ENCODE results near the gene GPR108.
"Not testable (repeated sequence)": the region's sequence is repeated elsewhere in the genome, so short reads cannot be mapped to it uniquely, and the experiment has no call there.

Gene GPR108

DNA sequence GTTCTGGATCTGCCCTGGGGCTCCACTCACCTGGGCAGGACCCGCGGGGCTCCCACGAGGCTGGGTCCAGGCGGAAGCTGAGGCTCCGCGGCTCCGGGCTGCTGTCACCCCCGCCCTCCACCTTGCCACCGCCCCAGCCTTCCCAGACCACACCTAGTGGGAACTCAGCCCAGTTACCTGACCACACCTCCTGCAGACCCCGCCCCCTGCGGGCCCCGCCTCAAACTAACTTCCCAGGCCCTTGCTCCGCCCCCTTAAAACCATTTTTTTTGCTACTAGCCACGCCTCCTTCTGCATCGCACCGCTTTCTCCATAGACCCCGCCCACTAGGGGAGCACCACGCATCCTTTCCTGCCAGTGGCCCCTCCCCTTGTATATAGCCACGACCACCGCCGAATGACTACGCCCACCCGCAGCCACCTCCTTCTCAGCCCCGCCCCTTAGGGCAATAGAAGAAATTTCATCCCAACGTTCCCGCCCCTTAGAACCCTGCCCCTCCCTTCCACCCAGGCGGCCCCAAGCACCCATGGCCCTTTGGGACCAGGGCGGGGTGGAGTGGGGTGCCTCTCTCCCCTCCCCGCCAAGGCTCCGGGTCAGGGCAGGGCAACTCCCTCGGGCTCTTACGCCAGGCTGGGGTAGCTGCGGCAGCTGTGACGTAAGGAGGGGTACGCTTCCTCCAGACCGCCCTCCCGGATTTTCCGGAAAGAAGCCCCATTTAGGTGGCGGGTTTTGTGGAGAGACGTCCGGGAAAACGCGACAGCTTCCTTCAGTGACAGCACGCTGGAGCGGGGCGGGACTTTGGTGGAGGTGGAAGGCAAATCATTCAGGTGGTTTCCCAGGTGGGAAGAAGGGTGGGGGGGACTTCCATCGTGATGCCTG, 30.2 kb upstream of the GPR108 start, which contains the start of gene SH2D3A:
Gene SH2D3A, minus strand, starts transcription at position 79 of the 879 bp plus-strand sequence. CDS start 3,687 bp downstream, outside the sequence.
- DNase-seq (ENCODE audit: low read depth) = peak; percentile 44
- TF ChIP-seq CTCF (conservative IDR thresholded peaks at IDR 0.05; ENCODE audit: low read depth, low read length) = no peak
- peak within 1 kb of the TSS; percentile 20 for H3K4me3 ChIP-seq (ENCODE audit: low read depth, low read length)

GRCh38 chr19:6767081-6767356, 29.6 kb upstream of the GPR108 start:
- no peak for DNase-seq (ENCODE audit: low read depth)
- H3K4me3 ChIP-seq (ENCODE audit: low read depth, low read length) = peak overlapping the region; percentile 20
- no peak for TF ChIP-seq CTCF (conservative IDR thresholded peaks at IDR 0.05; ENCODE audit: low read depth, low read length)

DNA sequence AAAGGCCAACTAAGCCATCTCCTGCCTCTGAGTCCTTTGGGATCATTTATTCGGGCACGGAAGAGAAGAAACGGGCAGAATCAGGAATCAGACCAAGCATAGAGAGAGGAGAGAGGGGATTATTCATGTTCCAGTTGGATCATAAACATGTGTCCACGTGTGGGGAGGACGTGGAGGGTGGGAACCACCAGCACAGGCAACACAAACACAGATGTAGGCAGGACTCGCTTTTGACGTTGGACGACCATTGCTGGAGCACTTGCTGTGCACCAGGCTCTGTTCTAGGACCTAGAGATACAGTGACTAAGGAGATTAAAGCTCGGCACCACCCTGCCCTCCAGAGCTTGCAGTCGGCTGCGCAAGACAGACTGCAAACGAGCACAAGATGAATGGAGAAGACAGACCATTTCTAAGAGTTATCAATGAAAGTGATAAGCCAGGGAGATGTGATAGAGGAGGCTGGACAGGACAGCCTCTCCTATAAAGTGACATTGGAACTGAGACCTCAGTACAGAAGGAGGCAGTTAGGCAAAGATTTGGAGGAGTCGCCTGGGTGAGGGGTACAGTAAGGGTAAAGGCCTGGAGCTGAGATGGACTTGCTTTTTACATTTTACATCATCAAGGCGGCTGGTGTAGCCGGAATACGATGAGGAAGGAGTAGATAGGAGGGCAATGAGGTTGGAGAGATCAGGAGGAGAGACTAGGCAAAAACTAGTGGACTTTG, 29.1 kb upstream of the GPR108 start:
- no peak for DNase-seq (ENCODE audit: low read depth)
- no peak for TF ChIP-seq CTCF (conservative IDR thresholded peaks at IDR 0.05; ENCODE audit: low read depth, low read length)
- no peak overlapping the region for H3K4me3 ChIP-seq (ENCODE audit: low read depth, low read length)

DNA sequence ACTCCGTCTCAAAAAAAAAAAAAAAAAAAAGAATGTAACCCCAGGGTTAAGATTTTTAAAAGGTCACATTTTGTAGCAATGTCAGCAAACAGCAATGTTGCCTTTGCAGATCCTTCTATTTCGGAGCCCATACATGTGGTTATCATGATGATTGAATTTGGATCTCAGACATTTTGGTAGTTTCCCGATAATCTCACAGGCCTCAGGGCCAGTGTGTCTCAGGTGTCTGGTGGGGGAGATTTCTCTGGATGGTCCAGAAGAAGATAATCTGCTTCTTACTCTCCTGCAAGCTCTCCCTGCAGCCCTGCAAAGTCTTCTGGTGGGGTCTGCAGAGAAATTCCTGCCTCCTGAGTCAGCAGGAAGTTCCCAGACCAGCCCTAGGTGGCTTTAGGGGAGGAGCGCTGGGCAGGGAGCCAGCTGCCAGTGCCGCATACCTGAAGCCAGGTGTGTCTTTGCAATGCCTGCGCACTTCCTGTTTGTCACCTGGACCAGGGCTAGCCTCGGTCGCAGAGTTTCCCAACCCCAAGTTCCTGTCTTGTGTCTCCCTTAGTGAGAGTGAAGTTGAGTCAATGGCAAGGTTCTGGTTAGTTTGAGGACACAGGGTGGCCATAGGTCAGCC, 28.5 kb upstream of the GPR108 start:
- no peak overlapping the region for H3K4me3 ChIP-seq (ENCODE audit: low read depth, low read length)
- no peak for DNase-seq (ENCODE audit: low read depth)

DNA sequence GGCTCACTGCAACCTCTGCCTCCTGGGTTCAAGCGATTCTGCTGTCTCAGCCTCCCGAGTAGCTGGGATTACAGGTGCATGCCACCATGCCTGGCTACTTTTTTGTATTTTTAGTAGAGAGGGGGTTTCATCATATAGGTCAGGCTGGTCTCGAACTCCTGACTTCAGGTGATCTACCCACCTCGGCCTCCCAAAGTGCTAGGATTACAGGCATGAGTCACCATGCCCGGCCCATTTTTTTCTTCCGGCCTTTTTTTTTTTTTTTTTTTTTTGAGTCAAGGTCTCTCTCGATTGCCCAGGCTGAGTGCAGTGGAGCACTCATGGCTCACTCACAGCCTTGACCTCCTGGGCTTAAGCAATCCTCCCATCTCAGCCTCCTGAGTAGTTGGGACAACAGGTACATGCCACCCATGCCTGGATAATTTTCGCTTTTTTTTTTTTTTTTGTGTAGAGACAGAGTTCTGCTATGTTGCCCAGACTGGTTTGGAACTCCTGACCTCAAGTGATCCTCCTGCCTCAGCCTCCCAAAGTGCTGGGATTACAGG, 24.9 kb upstream of the GPR108 start:
- DNase-seq (ENCODE audit: low read depth); H3K4me3 ChIP-seq (ENCODE audit: low read depth, low read length): not testable (repeated sequence)

More for the DNA sequence above, 28.5 kb upstream of the GPR108 start:
- no peak for TF ChIP-seq CTCF (conservative IDR thresholded peaks at IDR 0.05; ENCODE audit: low read depth, low read length)

- TF ChIP-seq CTCF (conservative IDR thresholded peaks at IDR 0.05; ENCODE audit: low read depth, low read length) = no peak
- no peak overlapping the region for H3K4me3 ChIP-seq (ENCODE audit: low read depth, low read length)
- no peak for DNase-seq (ENCODE audit: low read depth)
Observed at GRCh38 chr19:6761053-6761676, 23.8 kb upstream of the GPR108 start.

DNA sequence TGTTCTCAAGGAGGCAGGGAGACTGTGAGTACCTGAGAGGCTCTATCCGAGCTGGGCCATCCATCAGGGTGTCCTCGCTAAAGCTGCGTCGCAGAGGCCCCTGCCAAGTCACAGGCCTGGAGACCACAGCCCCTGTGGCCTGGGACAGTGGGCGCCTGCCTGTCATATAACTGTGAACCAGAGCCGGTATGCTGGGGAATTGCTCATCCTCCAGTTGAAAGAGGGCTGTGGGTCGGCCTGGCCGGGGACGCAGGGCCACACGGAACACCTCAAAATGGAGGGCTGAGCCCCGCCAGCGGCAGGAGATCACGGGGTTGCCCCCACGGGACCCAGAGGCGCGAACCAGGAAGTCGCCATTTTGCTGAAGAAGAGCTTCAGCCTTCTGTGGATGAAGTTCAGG, 23.2 kb upstream of the GPR108 start:
- no peak for DNase-seq (ENCODE audit: low read depth)
- TF ChIP-seq CTCF (conservative IDR thresholded peaks at IDR 0.05; ENCODE audit: low read depth, low read length) = no peak
- no peak overlapping the region for H3K4me3 ChIP-seq (ENCODE audit: low read depth, low read length)

Measured in choroid plexus epithelial cell (primary cell).